MM.1S (cell line): ENCODE measurements around the gene TCP11.

ENCODE experiments used
- EZH2phosphoT487 ChIP-seq: fragments of 300-600 bp; sonication (generic); IDR thresholded peaks from 2 replicates; pipeline ENCODE4 v1.6.1; 2018; ENCODE audit warnings: antibody characterized with exemption, low read length
- TF ChIP-seq, protein P1 (sequence below): fragments of 300-600 bp; sonication (generic); IDR thresholded peaks from 2 replicates; pipeline ENCODE4 v1.5.1; 2016; ENCODE audit warnings: antibody characterized with exemption, low read length, mixed read lengths

DNA sequence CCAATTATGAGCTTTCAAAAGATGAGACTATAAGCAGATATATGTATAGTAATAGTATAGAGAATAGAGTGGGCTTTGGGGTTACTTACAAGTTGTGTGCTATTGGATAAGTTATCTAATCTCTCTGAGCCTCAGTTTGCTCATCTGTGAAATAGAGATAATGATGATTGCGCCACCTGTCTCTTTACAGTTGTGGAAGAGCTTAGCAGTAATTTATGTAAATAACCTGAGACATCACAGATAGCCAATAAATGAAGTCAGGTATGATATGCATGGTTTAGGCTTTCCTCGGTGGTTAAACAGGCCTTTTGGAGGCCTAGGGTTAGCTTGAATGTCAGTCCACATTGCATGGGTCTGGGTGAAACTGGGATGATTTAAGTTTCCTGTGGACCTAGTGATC lies 42.8 kb upstream of the TCP11 start:
- TF ChIP-seq, protein P1, sequence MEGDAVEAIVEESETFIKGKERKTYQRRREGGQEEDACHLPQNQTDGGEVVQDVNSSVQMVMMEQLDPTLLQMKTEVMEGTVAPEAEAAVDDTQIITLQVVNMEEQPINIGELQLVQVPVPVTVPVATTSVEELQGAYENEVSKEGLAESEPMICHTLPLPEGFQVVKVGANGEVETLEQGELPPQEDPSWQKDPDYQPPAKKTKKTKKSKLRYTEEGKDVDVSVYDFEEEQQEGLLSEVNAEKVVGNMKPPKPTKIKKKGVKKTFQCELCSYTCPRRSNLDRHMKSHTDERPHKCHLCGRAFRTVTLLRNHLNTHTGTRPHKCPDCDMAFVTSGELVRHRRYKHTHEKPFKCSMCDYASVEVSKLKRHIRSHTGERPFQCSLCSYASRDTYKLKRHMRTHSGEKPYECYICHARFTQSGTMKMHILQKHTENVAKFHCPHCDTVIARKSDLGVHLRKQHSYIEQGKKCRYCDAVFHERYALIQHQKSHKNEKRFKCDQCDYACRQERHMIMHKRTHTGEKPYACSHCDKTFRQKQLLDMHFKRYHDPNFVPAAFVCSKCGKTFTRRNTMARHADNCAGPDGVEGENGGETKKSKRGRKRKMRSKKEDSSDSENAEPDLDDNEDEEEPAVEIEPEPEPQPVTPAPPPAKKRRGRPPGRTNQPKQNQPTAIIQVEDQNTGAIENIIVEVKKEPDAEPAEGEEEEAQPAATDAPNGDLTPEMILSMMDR = no peak
- no peak for TF ChIP-seq EZH2phosphoT487
